KMS-11 (cell line): ENCODE measurements around the gene SPINDOC.

Experiments used
- H2AFZ ChIP-seq: fragments of 200-600 bp; sonication (generic); 2 replicates; pipeline ENCODE4 v1.6.1; 2016; ENCODE audit warnings: antibody characterized with exemption, mixed run types, low read depth
- H3K27ac ChIP-seq: fragments of 200-600 bp; sonication (generic); 2 replicates; pipeline ENCODE4 v1.6.1; 2016; ENCODE audit warnings: mild to moderate bottlenecking, mixed run types
- H3K27me3 ChIP-seq: fragments of 200-600 bp; sonication (generic); 2 replicates; pipeline ENCODE4 v1.6.1; 2017; ENCODE audit warnings: mild to moderate bottlenecking, low read depth, mixed run types, moderate library complexity; ENCODE audit not compliant: insufficient read depth
- H3K36me3 ChIP-seq: fragments of 200-600 bp; sonication (generic); 2 replicates; pipeline ENCODE4 v1.6.1; 2017; ENCODE audit warnings: mild to moderate bottlenecking, mixed run types; ENCODE audit not compliant: insufficient read depth
- H3K4me1 ChIP-seq: fragments of 200-600 bp; sonication (generic); 2 replicates; pipeline ENCODE4 v1.6.1; 2016; ENCODE audit warnings: mild to moderate bottlenecking, low read depth, mixed run types; ENCODE audit not compliant: poor library complexity, severe bottlenecking
- H3K4me2 ChIP-seq: fragments of 200-600 bp; sonication (generic); 2 replicates; pipeline ENCODE4 v1.7.0; 2016; ENCODE audit warnings: mild to moderate bottlenecking, mixed run types
- H3K4me3 ChIP-seq: fragments of 200-600 bp; sonication (generic); IDR thresholded peaks from 2 replicates; pipeline ENCODE4 v1.6.1; 2017; ENCODE audit warnings: low read depth, low read length, mixed read lengths; ENCODE audit not compliant: insufficient read depth
- H3K79me2 ChIP-seq: fragments of 200-600 bp; sonication (generic); 2 replicates; pipeline ENCODE4 v1.6.1; 2016; ENCODE audit warnings: low read depth, mixed run types; ENCODE audit not compliant: insufficient read depth
- H3K9ac ChIP-seq: fragments of 200-600 bp; sonication (generic); 2 replicates; pipeline ENCODE4 v1.6.1; 2016; ENCODE audit warnings: mild to moderate bottlenecking, mixed run types
- H4K20me1 ChIP-seq: fragments of 200-600 bp; sonication (generic); 2 replicates; pipeline ENCODE4 v1.6.1; 2016; ENCODE audit warnings: mild to moderate bottlenecking, mixed run types; ENCODE audit not compliant: insufficient read depth
- CTCF ChIP-seq: fragments of 200-600 bp; sonication (generic); conservative IDR thresholded peaks from 2 replicates; pipeline ENCODE4 v1.6.1; 2017; ENCODE audit warnings: low read depth, mild to moderate bottlenecking, antibody characterized with exemption, low read length, moderate library complexity, mixed read lengths

Gene SPINDOC

GRCh38 chr11:63866211-63866610 lies 53.0 kb downstream of the SPINDOC start:
- Histone ChIP-seq H3K27me3 (no peaks in the 10 kb centered on the region), H3K4me3 (no peak overlapping the region), H3K4me1 (peaks cover 92% of the 10 kb centered on the region), H4K20me1 (peaks cover 11% of the 10 kb centered on the region; the same call in 1 of the 2 replicates), H3K9ac (no peak overlapping the region; the same call in 1 of the 2 replicates), H2AFZ (no peak overlapping the region), H3K36me3 (no peaks in the 10 kb centered on the region; the same call in 1 of the 2 replicates), H3K79me2 (peaks cover 56% of the 10 kb centered on the region), H3K27ac (peak overlapping the region; percentile 57; the same call in 1 of the 2 replicates), H3K4me2 (peak overlapping the region; percentile 51)
- no peak for TF ChIP-seq CTCF

- H3K27ac ChIP-seq: peak overlapping the region; percentile 57; the same call in 1 of the 2 replicates
- no peaks in the 10 kb centered on the region for H3K36me3 ChIP-seq
- H3K4me3 ChIP-seq: no peak overlapping the region
- no peaks in the 10 kb centered on the region for H3K27me3 ChIP-seq
- H3K9ac ChIP-seq: no peak overlapping the region
- peaks cover 11% of the 10 kb centered on the region; the same call in 1 of the 2 replicates for H4K20me1 ChIP-seq
- peaks cover 97% of the 10 kb centered on the region for H3K4me1 ChIP-seq
- H3K79me2 ChIP-seq: peaks cover 57% of the 10 kb centered on the region
- no peak overlapping the region for H2AFZ ChIP-seq
- H3K4me2 ChIP-seq: peak overlapping the region; percentile 51
- no peak for TF ChIP-seq CTCF
These were observed 54.3 kb downstream of the SPINDOC start for GRCh38 chr11:63867511-63867910.

GRCh38 chr11:63868399-63869064 lies 55.3 kb downstream of the SPINDOC start:
- H3K27ac ChIP-seq: no peak overlapping the region
- peaks cover 11% of the 10 kb centered on the region; the same call in 1 of the 2 replicates for H4K20me1 ChIP-seq
- TF ChIP-seq CTCF: no peak

GRCh38 chr11:63869171-63869591 lies 55.9 kb downstream of the SPINDOC start:
- Histone ChIP-seq H3K36me3 (no peaks in the 10 kb centered on the region), H3K4me2 (no peak overlapping the region), H3K27ac (no peak overlapping the region), H3K4me3 (no peak overlapping the region), H3K79me2 (peaks cover 71% of the 10 kb centered on the region), H4K20me1 (peaks cover 11% of the 10 kb centered on the region; the same call in 1 of the 2 replicates), H2AFZ (no peak overlapping the region), H3K4me1 (peaks cover 89% of the 10 kb centered on the region), H3K9ac (no peak overlapping the region), H3K27me3 (no peaks in the 10 kb centered on the region)
- no peak for TF ChIP-seq CTCF

More at GRCh38 chr11:63868399-63869064, 55.3 kb downstream of the SPINDOC start:
- Histone ChIP-seq H2AFZ (no peak overlapping the region), H3K36me3 (no peaks in the 10 kb centered on the region), H3K27me3 (no peaks in the 10 kb centered on the region), H3K4me1 (peaks cover 96% of the 10 kb centered on the region), H3K79me2 (peaks cover 64% of the 10 kb centered on the region), H3K9ac (no peak overlapping the region), H3K4me2 (peak overlapping the region; percentile 29; the same call in 1 of the 2 replicates), H3K4me3 (no peak overlapping the region)
